CD4-positive, alpha-beta T cell treated with Interleukin-4 for 4 hours (primary cell): Measurements from ENCODE around the gene KLC1.
"Not testable (repeated sequence)": the region's sequence is repeated elsewhere in the genome, so short reads cannot be mapped to it uniquely, and the experiment has no call there.

Experiments
- DNase-seq: peaks from one replicate; pipeline ENCODE4 v3.0.0-alpha.2; 2020

The KLC1 gene

DNA sequence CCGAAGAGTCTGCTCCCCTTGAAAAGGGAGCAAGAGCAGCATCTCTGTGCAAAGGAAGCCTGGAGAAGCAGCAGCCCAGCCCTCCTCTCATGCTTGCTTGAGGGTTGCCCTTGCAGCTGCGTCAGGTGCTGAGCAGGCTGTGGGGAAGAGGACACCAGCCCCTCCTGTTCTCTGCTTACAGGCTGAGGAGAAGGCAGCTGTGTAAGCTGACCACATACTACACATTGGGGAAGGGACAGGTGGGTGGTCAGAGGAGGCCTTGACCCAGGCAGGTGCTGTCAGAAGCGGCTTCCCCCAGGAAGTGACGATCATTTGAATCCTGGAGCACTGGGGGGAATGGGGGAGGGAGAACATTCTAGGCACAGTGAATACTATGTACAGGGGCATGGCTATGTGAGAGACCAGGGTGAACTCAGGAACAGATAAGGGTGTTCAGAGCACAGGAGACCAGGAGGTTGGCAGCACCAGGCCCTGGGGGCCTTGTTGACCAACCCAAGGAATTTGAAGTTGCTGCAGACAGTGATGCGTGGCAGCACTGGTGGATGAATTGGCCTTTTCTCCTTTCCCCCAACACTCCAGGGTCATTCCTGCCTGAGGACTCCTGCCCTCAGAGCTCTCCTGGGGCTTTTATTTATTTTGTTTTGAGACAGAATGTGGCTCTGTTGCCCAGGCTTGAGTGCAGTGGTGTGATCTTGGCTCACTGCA is 2.7 kb upstream of the KLC1 start:
- no peak for DNase-seq

DNA sequence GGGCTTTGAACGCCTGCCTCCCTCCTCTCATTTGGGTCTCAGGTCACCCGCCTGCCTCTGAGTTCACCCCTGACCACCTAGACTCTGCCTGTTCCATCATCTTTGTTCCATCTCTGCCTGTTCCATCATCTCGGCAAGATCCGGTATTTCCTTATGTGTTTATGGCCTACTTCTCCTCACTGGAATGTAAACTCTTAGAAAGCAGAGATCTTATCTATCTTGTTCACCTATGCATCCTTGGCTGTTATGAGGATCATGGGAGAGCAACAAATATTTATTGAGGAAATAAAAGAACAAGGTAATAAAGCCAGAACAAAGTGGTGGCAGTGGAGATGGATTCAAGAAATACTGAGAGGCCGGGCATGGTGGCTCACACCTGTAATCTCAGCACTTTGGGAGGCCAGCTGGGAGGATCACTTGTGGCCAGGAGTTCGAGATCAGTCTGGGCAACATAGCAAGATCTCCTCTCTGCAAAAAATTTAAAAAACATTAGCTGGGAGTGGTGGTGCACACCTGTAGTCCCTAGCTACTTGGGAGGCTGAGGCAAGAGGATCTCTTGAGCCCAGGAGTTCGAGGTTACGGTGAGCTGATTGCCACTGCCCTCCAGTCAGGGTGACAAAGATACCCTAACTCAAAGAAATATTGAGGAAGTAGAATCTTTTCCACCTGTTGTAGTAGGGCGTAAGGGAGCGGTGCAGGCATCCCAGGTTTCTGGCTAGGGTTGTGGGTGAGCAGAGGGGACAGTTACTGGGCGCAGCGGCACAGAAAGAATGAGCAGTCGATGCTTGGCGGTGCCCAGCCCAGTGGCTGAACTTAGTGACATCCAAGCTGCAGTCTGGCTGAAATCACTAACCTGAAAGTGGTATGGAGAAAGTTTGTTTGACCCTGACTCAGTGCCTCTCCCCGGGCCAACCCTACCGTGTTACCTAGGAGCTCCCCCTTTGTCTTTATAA is 1.7 kb upstream of the KLC1 start:
- DNase-seq: no peak

DNA sequence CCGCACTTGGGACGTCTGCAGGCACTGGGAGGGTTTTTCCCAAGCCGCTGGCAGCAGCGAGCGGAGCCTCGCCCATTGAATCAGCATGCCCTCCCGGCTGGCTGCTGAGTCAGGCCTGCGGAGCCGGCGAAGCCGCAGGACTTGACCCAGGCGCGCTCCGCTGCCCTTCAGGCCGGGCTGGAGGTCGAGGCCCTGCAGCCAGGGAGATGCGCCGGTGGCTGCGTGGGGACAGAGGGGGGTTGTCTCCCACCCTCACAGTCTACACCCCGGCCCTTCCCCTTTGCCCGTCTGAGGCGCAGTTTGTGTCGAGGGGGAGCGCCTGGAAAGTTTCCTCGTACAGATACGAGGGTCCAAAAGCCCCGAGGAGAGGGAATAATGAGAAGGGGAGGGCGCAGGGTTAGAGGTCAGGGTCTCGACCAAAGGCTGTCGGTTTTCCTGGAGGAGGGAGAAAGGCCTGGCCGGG is 759 bp upstream of the KLC1 start:
- peak; percentile 11 for DNase-seq

DNA sequence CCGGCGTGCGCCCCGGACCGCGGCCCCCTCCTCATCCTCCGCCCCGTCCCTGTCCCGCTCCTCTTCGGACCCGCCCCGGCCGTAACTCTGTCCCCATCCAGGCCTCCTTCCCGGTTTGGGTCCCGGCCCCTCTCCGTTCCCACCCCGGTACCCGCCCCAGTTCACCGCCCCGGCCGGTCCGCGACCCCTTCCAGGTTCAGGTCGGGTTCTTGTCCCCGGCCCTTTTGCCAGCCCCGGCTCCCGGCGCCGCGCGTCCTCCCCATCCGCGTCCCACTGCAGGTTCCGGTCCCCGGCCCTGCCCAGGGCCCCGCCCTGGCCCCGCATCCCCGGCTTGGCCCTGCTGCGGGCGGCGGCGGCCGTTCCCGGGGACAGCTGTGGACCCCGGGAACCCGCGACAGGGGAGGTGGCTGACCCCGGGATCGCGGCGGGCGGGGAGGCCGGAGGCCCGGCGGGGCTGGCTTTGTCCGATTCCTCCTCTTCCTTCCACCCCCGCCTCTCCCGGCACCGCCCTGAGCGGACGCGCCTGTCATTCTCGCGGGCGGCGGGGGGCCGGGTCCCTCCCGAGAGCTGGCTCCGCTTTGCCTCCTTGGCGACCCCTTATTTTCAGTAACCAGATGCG is 601 bp downstream of the KLC1 start:
- no peak for DNase-seq

DNA sequence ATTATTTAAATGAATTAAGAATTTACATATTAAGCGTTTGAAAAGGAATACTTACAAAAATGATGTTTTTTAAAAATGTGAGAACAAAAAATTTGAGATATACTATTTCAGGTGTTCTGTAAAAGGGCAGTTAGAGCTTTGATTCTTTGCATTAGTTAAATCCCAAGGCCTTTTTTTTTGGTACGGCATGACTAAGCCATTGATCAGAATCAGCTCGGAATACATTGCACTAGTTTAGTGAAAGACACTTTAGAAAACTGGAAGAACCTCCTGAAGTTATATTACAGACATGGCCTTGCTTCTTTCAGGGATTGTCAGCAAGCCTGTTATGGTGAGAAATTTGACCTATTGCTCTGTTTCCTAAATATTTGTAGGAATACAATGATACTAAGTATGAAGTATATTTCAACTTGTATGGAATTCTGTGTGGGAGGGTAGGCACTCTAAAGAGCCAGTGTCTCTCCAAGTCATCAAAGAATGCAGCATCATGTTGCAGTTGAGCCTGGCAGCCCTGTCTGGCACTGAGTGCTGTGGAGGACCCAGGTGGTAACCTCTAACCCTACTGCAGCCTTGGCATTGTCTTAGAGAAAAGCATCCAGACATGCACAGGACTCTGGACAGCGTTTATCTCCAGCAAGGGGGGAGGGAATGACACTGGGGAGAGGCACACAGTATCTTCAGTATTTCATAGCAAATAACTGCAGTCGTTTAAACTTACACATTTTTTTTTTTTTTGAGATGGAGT is 1.5 kb downstream of the KLC1 start:
- no peak for DNase-seq

DNA sequence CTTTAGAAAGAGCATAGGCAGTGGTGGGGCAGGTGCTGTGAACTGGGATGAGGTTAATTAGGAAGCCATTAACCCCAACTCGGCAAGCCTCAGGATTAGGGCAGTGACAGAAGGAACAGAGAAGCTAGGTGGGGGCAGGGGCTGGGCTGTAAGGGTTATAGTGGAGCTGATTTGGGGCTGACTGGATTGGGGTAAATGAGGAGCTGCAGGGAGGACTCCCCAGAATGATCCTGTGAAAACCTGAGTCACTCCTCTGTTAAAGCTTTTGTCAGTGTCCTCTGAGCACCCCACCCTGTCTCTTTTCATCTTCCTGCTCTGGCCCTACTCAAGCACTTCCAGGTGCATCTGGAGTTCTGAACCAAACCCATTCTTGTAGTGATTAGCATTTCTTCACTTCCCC is 4.4 kb downstream of the KLC1 start:
- DNase-seq: no peak

DNA sequence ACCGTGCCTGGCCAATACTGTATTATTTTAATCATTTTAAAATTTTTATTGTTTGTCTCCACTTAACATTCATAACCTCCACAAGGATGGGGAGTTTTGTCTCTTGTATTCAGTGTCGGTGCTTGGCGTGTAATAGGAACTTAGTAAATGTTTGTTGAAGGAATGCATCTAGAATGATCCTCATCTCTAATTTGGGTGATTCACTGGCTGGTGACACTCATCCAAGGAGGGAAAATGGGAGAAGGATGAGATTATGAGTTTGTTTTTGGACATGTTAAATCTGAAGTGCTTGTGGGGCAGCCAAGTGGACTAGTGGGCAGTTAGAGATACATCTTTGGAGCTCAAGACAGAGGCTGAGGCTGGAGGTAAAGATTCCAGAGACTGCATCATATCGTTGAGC is 5.1 kb downstream of the KLC1 start:
- DNase-seq: no peak

DNA sequence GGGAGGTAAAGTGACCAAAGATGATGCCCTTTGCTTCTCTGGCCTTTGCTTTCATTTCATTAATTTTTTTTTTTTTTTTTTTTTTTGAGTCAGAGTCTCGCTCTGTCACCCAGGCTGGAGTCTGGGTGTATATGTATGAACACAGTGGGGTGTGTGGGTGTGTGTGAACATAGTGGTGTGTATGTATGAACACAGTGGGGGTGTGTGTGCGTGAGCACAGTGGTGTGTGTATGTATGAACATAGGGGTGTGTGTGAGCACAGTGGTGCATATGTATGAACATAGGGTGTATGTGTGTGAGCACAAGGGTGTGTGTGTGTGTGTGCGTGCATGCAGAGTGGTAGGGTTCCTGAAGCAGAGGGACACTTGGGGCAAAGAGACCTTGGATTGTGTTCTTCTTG is 9.6 kb downstream of the KLC1 start:
- no peak for DNase-seq

DNA sequence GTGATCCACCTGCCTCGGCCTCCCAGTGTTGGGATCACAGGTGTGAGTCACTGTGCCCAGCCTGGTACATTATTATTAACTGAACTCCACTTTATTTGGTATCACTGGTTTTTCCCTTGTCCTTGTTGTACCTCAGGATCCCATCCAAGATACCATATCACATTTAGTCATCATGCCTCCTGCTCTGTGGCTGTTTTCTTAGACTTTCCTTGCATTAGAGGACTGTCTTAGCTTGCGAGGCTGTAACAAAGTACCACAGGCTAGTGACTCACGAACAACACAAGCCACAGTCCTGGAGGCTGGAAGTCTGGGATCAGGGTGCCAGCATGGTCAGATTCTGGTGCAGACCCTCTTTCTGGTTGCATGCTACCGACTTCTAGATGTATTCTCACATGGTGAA is 12.2 kb downstream of the KLC1 start:
- DNase-seq: no peak

DNA sequence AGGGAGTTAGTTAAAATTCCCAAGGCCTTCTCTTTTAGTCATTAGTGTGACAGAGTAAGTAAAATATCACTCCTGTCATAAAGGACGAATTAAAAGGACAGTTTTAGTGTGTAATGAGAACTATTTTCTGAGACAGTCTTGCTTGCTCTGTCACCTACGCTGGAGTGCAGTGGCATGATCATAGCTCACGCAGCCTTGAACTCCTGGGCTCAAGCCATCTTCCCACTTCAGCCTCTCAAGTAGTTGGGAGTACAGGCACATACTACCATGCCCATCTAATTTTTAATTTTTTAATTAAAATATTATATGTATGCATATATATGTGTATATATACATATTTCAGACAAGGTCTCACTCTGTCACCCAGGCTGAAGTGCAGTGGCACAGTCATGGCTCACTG is 17.2 kb downstream of the KLC1 start:
- no peak for DNase-seq

DNA sequence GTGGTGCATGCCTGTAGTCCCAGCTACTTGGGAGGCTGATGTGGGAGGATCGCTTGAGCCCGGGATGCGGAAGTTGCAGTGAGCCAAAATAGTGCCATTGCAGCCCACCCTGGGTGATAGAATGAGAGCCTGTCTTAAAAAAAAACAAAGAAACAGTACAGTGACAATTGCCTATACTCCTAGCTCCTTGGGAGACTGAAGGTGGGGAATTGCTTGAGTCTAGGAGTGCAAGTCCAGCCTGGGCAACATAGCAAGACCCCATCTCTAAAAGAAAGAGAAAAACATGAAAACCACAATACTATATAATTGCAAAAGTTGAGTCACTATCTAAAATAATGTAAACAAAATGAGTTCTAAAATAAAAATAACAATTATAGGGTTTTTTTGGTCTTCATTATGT is 20.0 kb downstream of the KLC1 start:
- DNase-seq: no peak

DNA sequence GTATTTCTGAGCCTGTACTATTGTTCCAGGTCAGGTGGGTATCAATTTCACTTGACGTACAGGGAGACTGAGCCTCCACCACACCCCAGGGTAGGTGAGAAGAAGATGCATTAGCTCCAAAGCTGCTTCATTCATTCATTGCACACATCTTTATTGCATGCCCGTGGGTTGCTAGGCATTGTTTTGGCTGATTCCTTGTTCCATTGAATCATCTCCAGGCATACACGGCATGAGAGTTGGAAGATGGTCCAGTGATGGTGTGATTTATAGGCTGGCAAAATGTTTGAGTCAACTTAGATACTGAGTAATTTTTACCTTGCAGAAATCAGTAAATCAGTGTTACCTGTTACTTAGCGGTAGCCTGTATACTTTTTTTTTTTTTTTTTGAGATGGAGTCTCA is 21.2 kb downstream of the KLC1 start:
- no peak for DNase-seq

DNA sequence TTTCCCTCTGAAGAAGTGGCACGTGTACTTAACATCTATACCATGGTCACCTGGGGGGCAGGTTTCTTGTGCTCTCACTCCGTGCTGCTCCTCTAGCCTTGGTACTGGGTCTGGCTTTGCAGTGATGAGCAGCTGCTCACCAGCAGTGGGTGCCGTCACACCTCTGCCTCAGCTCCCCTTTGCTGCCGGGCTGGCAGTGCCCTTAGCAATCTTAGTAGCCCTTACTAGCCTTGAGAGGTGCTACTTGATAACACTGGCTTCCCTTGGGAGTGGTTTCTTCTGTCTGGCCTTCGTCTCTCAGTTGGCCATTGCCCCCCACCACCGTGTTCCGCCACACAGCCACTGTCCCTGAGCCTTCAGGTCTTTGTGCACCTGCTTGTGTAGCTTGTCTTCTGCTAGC is 22.6 kb downstream of the KLC1 start:
- no peak for DNase-seq

DNA sequence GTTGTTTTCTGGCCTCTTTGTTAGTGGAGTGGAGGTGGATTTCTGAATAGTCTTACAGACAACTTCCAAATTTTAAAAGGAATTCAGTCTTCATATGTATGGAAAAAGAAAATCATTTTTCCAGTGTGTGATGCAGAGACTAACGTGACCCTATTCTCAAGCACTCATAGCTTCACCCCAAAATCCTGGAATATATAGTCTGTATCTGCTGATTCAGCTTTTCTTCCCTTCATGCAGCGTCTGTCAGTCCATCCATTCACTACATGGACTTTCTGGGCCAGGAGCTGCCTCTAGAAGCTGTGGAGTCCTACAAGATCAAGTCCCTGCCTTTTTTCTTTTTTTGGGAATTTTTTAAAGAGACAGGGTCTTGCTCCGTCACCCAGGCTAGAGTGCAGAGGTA is 23.8 kb downstream of the KLC1 start:
- no peak for DNase-seq

DNA sequence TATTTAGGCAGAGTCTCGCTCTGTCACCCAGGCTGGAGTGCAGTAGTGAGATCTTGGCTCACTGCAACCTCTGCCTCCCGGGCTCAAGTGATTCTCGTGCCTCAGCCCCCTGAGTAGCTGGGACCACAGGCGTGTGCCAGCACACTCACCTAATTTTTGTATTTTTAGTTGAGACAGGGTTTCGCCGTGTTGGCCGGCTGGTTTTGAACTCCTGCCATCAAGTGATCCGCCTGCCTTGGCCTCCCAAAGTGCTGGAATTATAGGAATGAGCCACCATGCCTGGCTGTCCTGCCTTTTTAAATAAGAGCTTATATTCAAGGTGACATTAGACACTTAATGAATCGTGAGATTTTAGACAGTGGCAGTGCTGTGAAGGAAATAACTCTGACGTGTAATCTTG is 24.3 kb downstream of the KLC1 start:
- DNase-seq: not testable (repeated sequence)

DNA sequence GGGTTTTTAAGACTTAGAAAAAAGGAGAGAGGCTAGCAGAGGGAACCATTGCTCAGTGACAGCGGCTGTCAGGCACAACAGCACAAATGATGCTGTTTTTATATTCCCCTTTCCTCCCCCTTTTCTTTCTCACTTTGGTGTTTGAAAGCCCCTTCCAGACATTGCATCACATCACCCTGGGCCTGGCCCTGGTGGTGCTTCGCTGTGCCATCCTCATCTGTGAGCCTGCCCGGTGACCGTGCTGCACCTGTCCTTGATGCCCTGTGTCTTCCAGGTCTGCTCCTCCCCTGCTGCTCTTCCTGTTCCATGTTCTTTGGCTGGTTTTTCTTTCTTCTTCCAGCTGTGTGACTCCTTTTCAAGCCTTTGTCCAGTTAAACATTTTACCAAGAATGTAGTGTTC is 24.8 kb downstream of the KLC1 start:
- no peak for DNase-seq

DNA sequence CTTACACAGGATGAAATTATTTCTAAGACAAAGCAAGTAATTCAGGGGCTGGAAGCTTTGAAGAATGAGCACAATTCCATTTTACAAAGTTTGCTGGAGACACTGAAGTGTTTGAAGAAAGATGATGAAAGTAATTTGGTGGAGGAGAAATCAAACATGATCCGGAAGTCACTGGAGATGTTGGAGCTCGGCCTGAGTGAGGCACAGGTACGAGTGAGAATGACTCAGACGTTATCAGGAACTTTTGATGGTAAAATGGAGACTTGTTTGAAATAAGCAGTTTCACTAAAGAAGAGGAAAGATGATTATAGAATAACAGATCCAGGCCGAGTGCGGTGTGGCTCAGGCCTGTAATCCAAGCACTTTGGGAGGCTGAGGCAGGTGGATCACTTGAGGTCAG is 25.6 kb downstream of the KLC1 start:
- DNase-seq: no peak

DNA sequence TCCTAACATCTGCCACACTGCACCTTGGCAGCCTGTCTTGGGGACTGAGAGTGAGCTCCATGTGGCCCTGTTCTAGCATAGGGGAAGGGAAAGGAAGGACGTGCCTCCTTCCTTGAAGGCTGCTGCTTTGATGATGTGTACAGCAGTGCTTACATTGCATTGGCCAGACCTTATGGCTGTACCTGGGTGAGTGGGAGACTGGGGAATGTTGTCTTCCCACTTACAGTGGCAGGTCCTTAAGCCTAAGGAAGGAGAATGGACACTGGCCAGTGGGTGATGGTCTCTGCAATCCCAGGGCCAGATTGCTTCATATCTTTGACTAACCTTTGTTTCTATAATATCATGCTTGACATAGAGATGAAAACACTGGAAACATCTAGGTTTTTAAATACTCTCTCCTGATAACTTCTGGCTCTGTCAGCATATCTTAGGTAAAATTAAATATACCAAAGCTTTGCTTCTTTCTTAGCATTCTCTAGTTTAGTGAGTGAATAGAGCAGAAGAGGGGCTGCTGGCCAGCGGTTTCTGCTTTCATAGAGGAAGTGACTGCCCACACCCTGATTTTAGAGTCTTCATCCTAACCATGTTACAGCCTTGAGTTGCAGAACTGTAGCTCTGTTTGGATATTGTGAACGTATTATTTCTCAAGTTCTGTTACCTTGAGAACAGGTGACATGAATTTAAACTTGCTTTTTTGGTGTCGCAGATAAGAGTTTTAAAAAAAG is 27.2 kb downstream of the KLC1 start:
- DNase-seq: no peak

DNA sequence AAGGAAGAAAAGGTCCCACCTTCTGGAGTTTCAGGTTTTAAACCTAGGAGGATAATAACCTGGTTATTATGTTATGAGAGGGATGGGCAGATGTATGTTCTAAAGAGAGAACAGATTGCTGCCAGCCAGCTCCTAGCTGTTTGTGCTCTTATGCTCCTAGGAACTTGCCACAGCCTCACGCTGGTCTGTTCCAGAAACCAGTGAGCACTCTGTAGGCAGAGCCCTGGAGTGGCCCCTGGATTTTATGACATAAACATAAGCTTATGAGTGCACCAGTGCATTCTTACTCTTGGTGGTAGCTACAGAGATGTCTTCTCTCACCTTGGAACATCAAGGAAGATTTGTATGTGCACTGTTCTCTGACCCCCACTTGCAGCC is 27.7 kb downstream of the KLC1 start:
- no peak for DNase-seq

DNA sequence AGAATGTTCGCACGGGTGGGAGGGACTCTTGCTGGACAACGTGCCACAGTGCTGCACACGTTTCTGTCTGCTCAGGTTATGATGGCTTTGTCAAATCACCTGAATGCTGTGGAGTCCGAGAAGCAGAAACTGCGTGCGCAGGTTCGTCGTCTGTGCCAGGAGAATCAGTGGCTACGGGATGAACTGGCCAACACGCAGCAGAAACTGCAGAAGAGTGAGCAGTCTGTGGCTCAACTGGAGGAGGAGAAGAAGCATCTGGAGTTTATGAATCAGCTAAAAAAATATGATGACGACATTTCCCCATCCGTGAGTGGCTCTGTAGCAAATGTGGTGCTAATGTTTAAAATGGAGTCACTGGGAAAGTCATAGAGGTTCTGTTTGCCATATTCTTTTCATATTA is 28.5 kb downstream of the KLC1 start:
- no peak for DNase-seq

DNA sequence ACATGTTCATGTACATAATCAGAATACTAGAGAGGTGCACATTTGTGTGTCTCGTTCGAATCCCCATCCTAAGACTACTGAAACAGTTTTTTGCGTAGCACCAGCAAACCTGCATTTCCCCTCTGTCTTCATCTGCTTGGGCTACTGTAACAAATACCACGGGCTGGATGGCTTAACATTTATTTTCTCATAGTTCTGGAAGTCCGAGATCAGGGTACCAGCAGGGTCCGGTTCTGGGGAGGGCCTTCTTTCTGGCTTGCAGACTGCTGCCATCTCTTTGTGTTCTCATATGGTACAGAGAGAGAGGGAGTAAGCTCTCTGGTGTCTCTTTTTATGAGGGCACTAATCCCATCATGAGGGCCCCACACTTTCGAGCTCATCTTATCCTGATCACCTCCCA is 30.6 kb downstream of the KLC1 start:
- no peak for DNase-seq

DNA sequence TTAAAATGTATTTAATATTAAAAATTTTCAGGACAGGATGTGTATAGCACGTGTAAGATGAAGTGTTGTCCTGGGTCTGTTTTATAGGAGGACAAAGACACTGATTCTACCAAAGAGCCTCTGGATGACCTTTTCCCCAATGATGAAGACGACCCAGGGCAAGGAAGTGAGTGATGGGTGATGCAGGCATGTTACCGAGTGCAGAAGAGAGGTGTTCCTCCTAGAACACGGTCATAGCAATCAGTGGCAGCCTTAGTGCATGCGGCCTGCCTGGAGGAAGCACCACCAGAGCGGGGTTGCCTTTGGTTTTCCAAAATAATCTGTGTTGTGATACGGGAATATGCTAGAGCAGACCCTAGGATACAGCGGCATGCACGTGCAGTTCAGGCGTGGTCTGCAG is 33.0 kb downstream of the KLC1 start:
- DNase-seq: no peak

DNA sequence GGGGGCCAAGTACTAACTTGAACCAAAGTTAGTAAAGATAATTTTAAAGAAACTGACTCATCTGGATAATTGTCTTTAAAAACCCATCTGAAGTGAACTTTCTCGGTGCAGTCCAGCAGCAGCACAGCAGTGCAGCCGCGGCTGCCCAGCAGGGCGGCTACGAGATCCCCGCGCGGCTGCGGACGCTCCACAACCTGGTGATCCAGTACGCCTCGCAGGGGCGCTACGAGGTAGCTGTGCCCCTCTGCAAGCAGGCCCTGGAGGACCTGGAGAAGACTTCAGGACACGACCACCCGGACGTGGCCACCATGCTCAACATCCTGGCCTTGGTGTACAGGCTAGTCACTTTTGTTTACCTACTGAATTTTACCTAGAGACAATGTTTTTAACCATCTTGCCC is 33.6 kb downstream of the KLC1 start:
- no peak for DNase-seq
